H1 (cell line): ENCODE results near the gene HOXB3. TPM values are rescaled to one million over a fixed set of nuclear protein-coding genes. Genes with fewer than 3 reads are reported as not detected.

Source experiments
- CTCF ChIA-PET: fragments of 300-600 bp; sonication (Branson Sonifier 250); formaldehyde crosslinking; loops from one replicate; lab custom pipeline; 2021; ENCODE audit not compliant: partially characterized antibody; lab: Charles Lee
- POLR2A ChIA-PET: fragments of 300-600 bp; sonication (Branson Sonifier 250); formaldehyde crosslinking; loops from one replicate; lab custom pipeline; 2021; ENCODE audit warnings: inconsistent platforms; ENCODE audit not compliant: partially characterized antibody; lab: Charles Lee
- DNase-seq, 2 experiments: peaks; one replicate each; pipeline versions ENCODE4 v3.0.0 to v3.0.0-alpha.2; 2010 to 2022; ENCODE audit warnings: low spot score in 2 of 2, low read depth in 1 of 2, mixed read lengths in 1 of 2
- FAIRE-seq: peaks from 2 replicates; lab custom pipeline; 2011; peaks lifted over from hg19 to GRCh38; lab: Jason Lieb, UNC
- H2AFZ ChIP-seq: 2 replicates; pipeline ENCODE4 v1.8.1; 2012; ENCODE audit warnings: low read length, inconsistent platforms
- H2AK5ac ChIP-seq: 2 replicates; pipeline ENCODE4 v1.6.1; 2013; ENCODE audit warnings: low read depth, low read length
- H2BK120ac ChIP-seq: replicated peaks from 2 replicates; pipeline ENCODE3; 2013; ENCODE audit warnings: low read depth, low read length, inconsistent platforms
- H2BK12ac ChIP-seq: 2 replicates; pipeline ENCODE4 v1.6.1; 2013; ENCODE audit warnings: low read depth, low read length
- H2BK15ac ChIP-seq: 2 replicates; pipeline ENCODE4 v1.6.1; 2013; ENCODE audit warnings: low read length
- H2BK20ac ChIP-seq: 2 replicates; pipeline ENCODE4 v1.6.1; 2013; ENCODE audit warnings: low read length
- H2BK5ac ChIP-seq: 2 replicates; pipeline ENCODE4 v1.6.1; 2013; ENCODE audit warnings: low read depth, low read length
- H3K14ac ChIP-seq: 2 replicates; pipeline ENCODE4 v1.6.1; 2013; ENCODE audit warnings: inconsistent platforms; ENCODE audit not compliant: insufficient read length
- H3K18ac ChIP-seq: 2 replicates; pipeline ENCODE4 v1.6.1; 2013; ENCODE audit warnings: low read length; ENCODE audit errors: extremely low read depth
- H3K23ac ChIP-seq: 2 replicates; pipeline ENCODE4 v1.6.1; 2013; ENCODE audit warnings: inconsistent platforms; ENCODE audit not compliant: insufficient read length
- H3K23me2 ChIP-seq: 2 replicates; pipeline ENCODE4 v1.6.1; 2013; ENCODE audit warnings: low read depth, low read length
- H3K27ac ChIP-seq: 2 replicates; pipeline ENCODE4 v1.6.1; 2011; ENCODE audit warnings: low read depth, low read length, inconsistent platforms
- H3K27me3 ChIP-seq, 4 experiments: replicated peaks in 1 of 4; 1 replicate in 1 of 4; 2 replicates in 3 of 4; pipeline versions ENCODE4 v1.6.1 to v1.8.1; 2011 to 2013; ENCODE audit warnings: low read length in 3 of 4, mild to moderate bottlenecking in 3 of 4, inconsistent platforms in 2 of 4, mixed read lengths in 2 of 4, moderate library complexity in 1 of 4; ENCODE audit not compliant: control insufficient read depth in 3 of 4, insufficient read depth in 3 of 4; ENCODE audit errors: extremely low read depth in 1 of 4
- H3K36me3 ChIP-seq, 4 experiments: 2 replicates each; pipeline versions ENCODE4 v1.6.1 to v1.8.1; 2011 to 2013; ENCODE audit warnings: mild to moderate bottlenecking in 4 of 4, low read length in 3 of 4, moderate library complexity in 2 of 4, control low read depth in 1 of 4, inconsistent platforms in 1 of 4; ENCODE audit not compliant: insufficient read depth in 4 of 4, control insufficient read depth in 2 of 4
- H3K4ac ChIP-seq: replicated peaks from 2 replicates; pipeline ENCODE3; 2013; ENCODE audit warnings: low read length, low read depth, mixed read lengths, inconsistent platforms; ENCODE audit not compliant: insufficient read length
- H3K4me1 ChIP-seq, 4 experiments: replicated peaks in 1 of 4; 1 replicate in 1 of 4; 2 replicates in 3 of 4; pipeline versions ENCODE4 v1.6.1 to v1.8.1; 2011 to 2013; ENCODE audit warnings: low read length in 3 of 4, inconsistent platforms in 2 of 4, mixed read lengths in 1 of 4; ENCODE audit not compliant: insufficient read depth in 4 of 4, control insufficient read depth in 3 of 4
- H3K4me2 ChIP-seq, 2 experiments: 2 replicates each; pipeline versions ENCODE4 v1.6.1 to v1.8.1; 2011 to 2013; ENCODE audit warnings: low read depth in 2 of 2, low read length in 2 of 2, control low read depth in 1 of 2, inconsistent platforms in 1 of 2, mild to moderate bottlenecking in 1 of 2; ENCODE audit not compliant: insufficient read depth in 1 of 2
- H3K4me3 ChIP-seq, 4 experiments: fragments of 200-600, 300-600 bp in 1 of 4; sonication (generic), shearing (Covaris generic), sonication (Bioruptor Twin) in 1 of 4; 2 replicates each; pipeline versions ENCODE4 v1.5.1 to v1.8.1; 2011 to 2016; ENCODE audit warnings: low read length in 4 of 4, low read depth in 3 of 4, control low read depth in 2 of 4, inconsistent platforms in 2 of 4, mild to moderate bottlenecking in 2 of 4, mixed read lengths in 1 of 4, moderate library complexity in 1 of 4; ENCODE audit not compliant: insufficient read depth in 2 of 4; ENCODE audit errors: extremely low read depth in 1 of 4
- H3K56ac ChIP-seq: replicated peaks from 2 replicates; pipeline ENCODE3; 2013; ENCODE audit warnings: low read depth, mild to moderate bottlenecking, mixed read lengths, low read length, inconsistent platforms; ENCODE audit not compliant: insufficient read length
- H3K79me1 ChIP-seq: 2 replicates; pipeline ENCODE4 v1.6.1; 2013; ENCODE audit warnings: low read depth, low read length, control low read depth
- H3K79me2 ChIP-seq, 2 experiments: 2 replicates each; pipeline versions ENCODE4 v1.6.1 to v1.8.1; 2012 to 2013; ENCODE audit warnings: low read length in 2 of 2, mild to moderate bottlenecking in 2 of 2, inconsistent platforms in 1 of 2; ENCODE audit not compliant: insufficient read depth in 2 of 2, control insufficient read depth in 1 of 2
- H3K9ac ChIP-seq, 4 experiments: replicated peaks in 1 of 4; 1 replicate in 1 of 4; 2 replicates in 3 of 4; pipeline versions ENCODE4 v1.6.1 to v1.8.1; 2011 to 2013; ENCODE audit warnings: low read depth in 3 of 4, low read length in 3 of 4, control low read depth in 2 of 4, mild to moderate bottlenecking in 2 of 4, moderate library complexity in 2 of 4, inconsistent platforms in 1 of 4; ENCODE audit errors: extremely low read depth in 1 of 4
- H3K9me3 ChIP-seq, 2 experiments: 2 replicates each; pipeline versions ENCODE4 v1.6.1 to v1.8.1; 2012 to 2013; ENCODE audit warnings: mild to moderate bottlenecking in 2 of 2, moderate library complexity in 2 of 2, control low read depth in 1 of 2, inconsistent platforms in 1 of 2, low read depth in 1 of 2, low read length in 1 of 2, mixed read lengths in 1 of 2; ENCODE audit not compliant: insufficient read depth in 2 of 2
- H4K20me1 ChIP-seq, 2 experiments: replicated peaks in 1 of 2; 2 replicates each; pipeline versions ENCODE3 to v1.8.1; 2011 to 2013; ENCODE audit warnings: inconsistent platforms in 2 of 2, low read length in 2 of 2, mild to moderate bottlenecking in 1 of 2; ENCODE audit not compliant: insufficient read depth in 2 of 2, control insufficient read depth in 1 of 2
- H4K5ac ChIP-seq: 2 replicates; pipeline ENCODE4 v1.6.1; 2013; ENCODE audit warnings: low read length, low read depth, mixed read lengths, inconsistent platforms; ENCODE audit not compliant: insufficient read length
- H4K8ac ChIP-seq: 2 replicates; pipeline ENCODE4 v1.8.0; 2013; ENCODE audit warnings: mild to moderate bottlenecking, moderate library complexity, low read length, inconsistent platforms; ENCODE audit not compliant: insufficient read depth; ENCODE audit errors: extremely low read depth
- H4K91ac ChIP-seq: replicated peaks from 2 replicates; pipeline ENCODE3; 2013; ENCODE audit warnings: low read length, mixed read lengths, inconsistent platforms; ENCODE audit not compliant: insufficient read length
- CEBPB ChIP-seq: IDR thresholded peaks from 2 replicates; pipeline ENCODE4 v1.6.1; 2012; ENCODE audit warnings: low read depth, low read length
- EZH2 ChIP-seq: fragments of 200-600 bp; sonication (generic); IDR thresholded peaks from 2 replicates; pipeline ENCODE4 v1.7.1; 2012; ENCODE audit warnings: low read depth, mild to moderate bottlenecking, moderate library complexity, low read length, inconsistent platforms; ENCODE audit not compliant: severe bottlenecking
- GABPA ChIP-seq: IDR thresholded peaks from 2 replicates; pipeline ENCODE4 v1.6.1; 2011; ENCODE audit warnings: mild to moderate bottlenecking, low read length, moderate library complexity, borderline replicate concordance; ENCODE audit not compliant: insufficient read depth
- GTF2F1 ChIP-seq: IDR thresholded peaks from 2 replicates; pipeline ENCODE4 v1.6.1; 2012; ENCODE audit warnings: low read depth, low read length, improper control_type of control experiment, borderline replicate concordance
- KDM4A ChIP-seq: IDR thresholded peaks from one replicate; pipeline ENCODE4 v1.7.1; 2012; ENCODE audit warnings: low read depth, mild to moderate bottlenecking, moderate library complexity, low read length, inconsistent platforms; ENCODE audit not compliant: severe bottlenecking
- TCF12 ChIP-seq: IDR thresholded peaks from 2 replicates; pipeline ENCODE4 v1.6.1; 2011; ENCODE audit warnings: low read depth, mild to moderate bottlenecking, low read length
- YY1 ChIP-seq: IDR thresholded peaks from 2 replicates; pipeline ENCODE4 v1.6.1; 2011; ENCODE audit warnings: low read depth, mild to moderate bottlenecking, low read length
- WGBS, 2 experiments: shearing (Covaris generic) in 1 of 2; methylation state at CpG; one replicate each; pipeline versions ENCODE4 v1.1.6 to v1.1.7; 2013 to 2015; ENCODE audit warnings: low lambda C conversion rate in 2 of 2, mixed read lengths in 2 of 2, inconsistent platforms in 1 of 2, low coverage in 1 of 2, missing lambda C conversion rate in 1 of 2; ENCODE audit not compliant: insufficient replicate concordance in 2 of 2, insufficient coverage in 1 of 2, insufficient read length in 1 of 2; ENCODE audit errors: extremely low coverage in 1 of 2, missing lambda C conversion rate in 1 of 2; 5-methylcytosine and 5-hydroxymethylcytosine counted together
- polyA plus RNA-seq, 7 experiments: library from polyadenylated mRNA; depleted of rRNA in 3 of 7; stranded (reverse) in 5 of 7; unstranded in 2 of 7; fragments of >200 nt in 5 of 7; fragments of 200-250 nt in 2 of 7; gene quantifications; 1 replicate in 5 of 7; 2 replicates in 1 of 7; 4 replicates in 1 of 7; pipeline versions ENCODE4 v1.2.1 to v1.2.3, GENCODE V29; 2011 to 2013; ENCODE audit warnings: missing spikeins in 2 of 7, mixed read lengths in 2 of 7
- total RNA-seq: library from RNA; stranded (reverse); fragmentation: NEBNext Ultra II Directional; extraction: Animal tissue kit (Norgen Biotek cat#: 25700); gene quantifications from 2 replicates; pipeline ENCODE4 v1.2.1, GENCODE V29; 2021
- TF ChIP-seq, protein P1 (sequence below), 3 experiments: IDR thresholded peaks; 1 replicate in 2 of 3; 2 replicates in 1 of 3; pipeline versions ENCODE4 v1.5.1 to v1.6.1; 2011; ENCODE audit warnings: low read length in 3 of 3, mild to moderate bottlenecking in 3 of 3, inconsistent platforms in 2 of 3, low read depth in 1 of 3, moderate library complexity in 1 of 3; ENCODE audit not compliant: insufficient read depth in 1 of 3; ENCODE audit errors: control extremely low read depth in 1 of 3

The HOXB3 gene
- total and polyA plus RNA-seq, 2 of the 8 experiments (the other 6 are each of a cell fraction or from before 2014, with no cell fraction given): not detected

DNA sequence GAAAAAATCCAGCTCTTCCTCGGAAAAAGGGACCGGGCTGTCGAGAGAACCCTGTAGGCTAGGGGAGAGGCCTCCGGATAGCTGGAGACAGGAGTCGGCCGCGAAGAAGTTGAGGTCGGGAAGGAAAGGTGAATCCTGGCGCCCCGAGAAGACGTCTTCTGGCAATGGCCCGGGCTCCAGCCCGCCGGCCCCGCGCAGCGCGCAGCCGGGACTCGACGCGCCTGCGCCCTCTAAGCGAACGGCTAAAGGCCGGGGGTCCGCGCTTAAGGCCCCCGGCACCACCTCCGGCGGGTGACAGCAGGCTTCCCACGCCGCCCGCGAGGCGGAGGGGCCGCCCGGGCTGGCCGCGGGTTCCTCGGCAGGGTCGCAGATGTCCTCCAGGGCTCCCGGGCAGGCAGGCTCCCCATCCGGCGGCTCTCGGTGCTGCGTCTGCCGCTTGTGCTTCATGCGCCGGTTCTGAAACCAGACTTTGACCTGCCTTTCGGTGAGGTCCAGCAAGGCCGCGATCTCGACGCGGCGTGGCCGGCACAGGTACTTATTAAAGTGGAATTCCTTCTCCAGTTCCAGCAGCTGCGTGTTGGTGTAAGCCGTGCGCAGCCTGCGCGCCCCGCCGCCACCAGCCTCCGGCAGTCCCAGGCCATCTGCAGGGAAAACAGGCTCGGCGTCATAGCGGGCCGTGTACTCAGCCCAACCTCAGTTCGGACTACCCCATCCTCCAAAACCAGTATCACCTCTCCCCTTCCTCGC is 46.8 kb downstream of the HOXB3 start:
- no peak overlapping the region for H2AK5ac ChIP-seq
- H3K27me3 ChIP-seq: peaks cover 82 to 96% (median 93%) of the 10 kb centered on the region in 4 experiments
- no peak overlapping the region for H2AFZ ChIP-seq
- H3K4me2 ChIP-seq: peak overlapping the region; percentile 47 to 91
- no peak overlapping the region for H2BK20ac ChIP-seq
- DNase-seq: peak in 1 of 2 experiments; percentile 84
- no peak overlapping the region; the same call in 1 of the 2 replicates for H2BK15ac ChIP-seq
- H3K14ac ChIP-seq: no peak overlapping the region
- H2BK120ac ChIP-seq: no peak overlapping the region
- no peaks in the 10 kb centered on the region; the same call in 1 of the 2 replicates for H3K23me2 ChIP-seq
- H2BK5ac ChIP-seq: no peak overlapping the region
- ChIA-PET POLR2A (interaction anchor here (0.6 to 1.5 kb wide), 3 partner anchors 14 to 1670 kb away, joined by 3 to 4 read pairs (median 4); no protein-coding TSS in a partner anchor), CTCF (interaction anchor here (0.7 to 1.6 kb wide), 2 partner anchors 47 to 51 kb away, joined by 3 to 4 read pairs; partner anchors contain the start of gene HOXB3)
- WGBS, 2 experiments: 3% methylated on average over 37 of the region's 72 CpGs; no CpG with 5 or more reads in 1 of the 2 experiments
- H2BK12ac ChIP-seq: 0 out of 2 replicates have a peak overlapping the region, but pooled peaks have one; percentile 2
- peaks cover 5 to 10% of the 10 kb centered on the region in 2 experiments for H4K20me1 ChIP-seq
- peaks cover under 1 to 18% (median 12%) of the 10 kb centered on the region in 4 experiments for H3K4me1 ChIP-seq
- no peaks in the 10 kb centered on the region for H3K79me2 ChIP-seq
- H3K9me3 ChIP-seq: no peaks in the 10 kb centered on the region
- H4K8ac ChIP-seq: peak overlapping the region; percentile 11; the same call in 1 of the 2 replicates
- H3K9ac ChIP-seq: no peak overlapping the region
- H3K4me3 ChIP-seq: peak overlapping the region in 2 of 4 experiments; percentile 11 to 38; a peak in 4 of 8 replicates
- H3K27ac ChIP-seq: no peak overlapping the region
- H4K5ac ChIP-seq: no peak overlapping the region
- H3K79me1 ChIP-seq: no peaks in the 10 kb centered on the region
- H3K23ac ChIP-seq: no peak overlapping the region
- no peak for FAIRE-seq
- H3K56ac ChIP-seq: no peak overlapping the region
- H4K91ac ChIP-seq: no peak overlapping the region
- peaks cover 0 to 3% (median 0%) of the 10 kb centered on the region in 4 experiments; a peak in 1 of 8 replicates for H3K36me3 ChIP-seq
- H3K4ac ChIP-seq: no peak overlapping the region
- H3K18ac ChIP-seq: no peak overlapping the region
- TF ChIP-seq GABPA (0 out of 2 replicates have a peak, but pooled peaks have one; percentile 28), GTF2F1 (no peak), YY1 (no peak), CEBPB (no peak), KDM4A (peak; percentile 62), TCF12 (0 out of 2 replicates have a peak, but pooled peaks have one; percentile 46), EZH2 (peak; percentile 99)
- TF ChIP-seq, protein P1, sequence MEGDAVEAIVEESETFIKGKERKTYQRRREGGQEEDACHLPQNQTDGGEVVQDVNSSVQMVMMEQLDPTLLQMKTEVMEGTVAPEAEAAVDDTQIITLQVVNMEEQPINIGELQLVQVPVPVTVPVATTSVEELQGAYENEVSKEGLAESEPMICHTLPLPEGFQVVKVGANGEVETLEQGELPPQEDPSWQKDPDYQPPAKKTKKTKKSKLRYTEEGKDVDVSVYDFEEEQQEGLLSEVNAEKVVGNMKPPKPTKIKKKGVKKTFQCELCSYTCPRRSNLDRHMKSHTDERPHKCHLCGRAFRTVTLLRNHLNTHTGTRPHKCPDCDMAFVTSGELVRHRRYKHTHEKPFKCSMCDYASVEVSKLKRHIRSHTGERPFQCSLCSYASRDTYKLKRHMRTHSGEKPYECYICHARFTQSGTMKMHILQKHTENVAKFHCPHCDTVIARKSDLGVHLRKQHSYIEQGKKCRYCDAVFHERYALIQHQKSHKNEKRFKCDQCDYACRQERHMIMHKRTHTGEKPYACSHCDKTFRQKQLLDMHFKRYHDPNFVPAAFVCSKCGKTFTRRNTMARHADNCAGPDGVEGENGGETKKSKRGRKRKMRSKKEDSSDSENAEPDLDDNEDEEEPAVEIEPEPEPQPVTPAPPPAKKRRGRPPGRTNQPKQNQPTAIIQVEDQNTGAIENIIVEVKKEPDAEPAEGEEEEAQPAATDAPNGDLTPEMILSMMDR (IDR thresholded peaks at IDR 0.05; ENCODE audit: control extremely low read depth in 1 of 3, insufficient read depth in 1 of 3, low read depth in 1 of 3, low read length in 3 of 3): peak in 1 of 3 experiments; percentile 16; a peak in 1 of 4 replicates
